Fibroblast of mammary gland (primary cell): Measurements from ENCODE around the gene NR5A1.

Experiments
- DNase-seq: peaks from one replicate; pipeline ENCODE4 v3.0.0-alpha.2; 2010; ENCODE audit warnings: low read depth
- H3K4me3 ChIP-seq: 2 replicates; pipeline ENCODE4 v1.5.1; 2011; ENCODE audit warnings: low read depth, mild to moderate bottlenecking, low read length, moderate library complexity; ENCODE audit not compliant: control insufficient read depth
- TF ChIP-seq, protein P1 (sequence below): conservative IDR thresholded peaks from 2 replicates; pipeline ENCODE4 v1.5.1; 2011; ENCODE audit warnings: low read depth, low read length, inconsistent platforms; ENCODE audit not compliant: control insufficient read depth, insufficient read depth

Gene NR5A1

DNA sequence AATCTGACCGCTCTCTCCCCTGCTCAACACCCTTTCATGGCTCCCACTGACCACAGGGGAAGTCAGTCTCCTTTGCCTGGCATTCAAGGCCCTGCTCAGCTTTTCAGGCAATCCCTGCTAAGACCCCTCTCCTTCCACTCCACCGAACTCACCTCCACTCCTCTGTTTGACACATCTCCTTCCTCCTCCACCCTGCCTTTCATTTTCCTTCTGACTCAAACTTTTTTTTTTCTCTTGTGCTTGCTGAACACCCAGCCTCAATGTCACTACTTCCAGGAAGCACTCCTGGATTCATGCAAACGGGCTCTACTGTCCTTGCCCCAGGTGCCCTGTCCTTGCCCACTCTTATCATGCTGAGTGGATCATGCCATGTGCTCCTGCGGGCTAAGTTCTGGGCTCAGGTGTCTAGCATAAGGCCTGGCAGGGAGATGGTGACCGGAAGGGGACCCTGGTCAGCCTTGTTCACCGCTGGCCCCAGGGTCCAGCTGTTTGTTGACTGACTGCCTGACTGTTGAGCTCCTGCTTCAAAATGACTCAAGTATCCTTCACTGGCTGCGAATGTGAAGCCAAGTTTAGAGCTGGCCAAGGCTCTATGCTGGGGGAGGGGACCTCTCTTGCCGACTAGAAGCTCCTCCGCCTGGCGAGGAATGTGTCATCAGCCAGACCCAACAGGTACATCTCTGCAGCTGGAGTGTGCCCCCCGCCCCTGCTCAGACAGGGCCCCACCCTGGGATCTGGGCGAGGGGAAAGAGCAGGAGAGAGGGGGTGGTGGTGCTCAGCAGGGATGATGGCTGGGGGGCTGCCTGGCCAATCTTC lies 6.2 kb downstream of the NR5A1 start:
- no peak overlapping the region for H3K4me3 ChIP-seq
- TF ChIP-seq, protein P1, sequence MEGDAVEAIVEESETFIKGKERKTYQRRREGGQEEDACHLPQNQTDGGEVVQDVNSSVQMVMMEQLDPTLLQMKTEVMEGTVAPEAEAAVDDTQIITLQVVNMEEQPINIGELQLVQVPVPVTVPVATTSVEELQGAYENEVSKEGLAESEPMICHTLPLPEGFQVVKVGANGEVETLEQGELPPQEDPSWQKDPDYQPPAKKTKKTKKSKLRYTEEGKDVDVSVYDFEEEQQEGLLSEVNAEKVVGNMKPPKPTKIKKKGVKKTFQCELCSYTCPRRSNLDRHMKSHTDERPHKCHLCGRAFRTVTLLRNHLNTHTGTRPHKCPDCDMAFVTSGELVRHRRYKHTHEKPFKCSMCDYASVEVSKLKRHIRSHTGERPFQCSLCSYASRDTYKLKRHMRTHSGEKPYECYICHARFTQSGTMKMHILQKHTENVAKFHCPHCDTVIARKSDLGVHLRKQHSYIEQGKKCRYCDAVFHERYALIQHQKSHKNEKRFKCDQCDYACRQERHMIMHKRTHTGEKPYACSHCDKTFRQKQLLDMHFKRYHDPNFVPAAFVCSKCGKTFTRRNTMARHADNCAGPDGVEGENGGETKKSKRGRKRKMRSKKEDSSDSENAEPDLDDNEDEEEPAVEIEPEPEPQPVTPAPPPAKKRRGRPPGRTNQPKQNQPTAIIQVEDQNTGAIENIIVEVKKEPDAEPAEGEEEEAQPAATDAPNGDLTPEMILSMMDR, result no peak
- DNase-seq, result peak; percentile 4

GRCh38 chr9:124500028-124500795 lies 7.0 kb downstream of the NR5A1 start:
- TF ChIP-seq, protein P1, result no peak
- no peak for DNase-seq
- H3K4me3 ChIP-seq, result no peak overlapping the region

- no peak overlapping the region for H3K4me3 ChIP-seq
- DNase-seq, result no peak
- TF ChIP-seq, protein P1, result no peak
Observed at GRCh38 chr9:124499216-124499615, 8.0 kb downstream of the NR5A1 start.

- no peak for DNase-seq
- TF ChIP-seq, protein P1, result no peak
- no peak overlapping the region for H3K4me3 ChIP-seq
Observed at GRCh38 chr9:124498499-124499146, 8.6 kb downstream of the NR5A1 start.

- TF ChIP-seq, protein P1, result no peak
- H3K4me3 ChIP-seq, result no peak overlapping the region
- no peak for DNase-seq
Observed at GRCh38 chr9:124498040-124498439, 9.2 kb downstream of the NR5A1 start.

GRCh38 chr9:124497441-124497840 lies 9.8 kb downstream of the NR5A1 start:
- DNase-seq, result no peak
- H3K4me3 ChIP-seq, result no peak overlapping the region
- TF ChIP-seq, protein P1, result no peak
